Stimulated activated CD4-positive, alpha-beta T cell treated with anti-CD3 and anti-CD28 coated beads, Interleukin-4, amount 100 ng/mL, for 4 hours (primary cell): ENCODE measurements around the gene GRID1.

Experiments used
- DNase-seq, 2 experiments: peaks; one replicate each; pipeline ENCODE4 v3.0.0-alpha.2; 2020

The GRID1 gene

GRCh38 chr10:86226016-86226415 is 140.6 kb downstream of the GRID1 start:
- DNase-seq: no peak

- DNase-seq: no peak
These were observed 141.4 kb downstream of the GRID1 start for GRCh38 chr10:86225103-86225782.

GRCh38 chr10:86224354-86225102 is 142.1 kb downstream of the GRID1 start:
- DNase-seq: no peak

GRCh38 chr10:86223256-86223655 is 143.3 kb downstream of the GRID1 start:
- no peak for DNase-seq

GRCh38 chr10:86222687-86223086 is 143.9 kb downstream of the GRID1 start:
- DNase-seq: no peak

- DNase-seq: no peak
These were observed 144.3 kb downstream of the GRID1 start for GRCh38 chr10:86222336-86222650.

- DNase-seq: no peak
These were observed 144.9 kb downstream of the GRID1 start for GRCh38 chr10:86221442-86222335.

GRCh38 chr10:86220626-86221025 is 146.0 kb downstream of the GRID1 start:
- DNase-seq: no peak

- no peak for DNase-seq
These were observed 147.3 kb downstream of the GRID1 start for GRCh38 chr10:86219271-86219670.

- no peak for DNase-seq
These were observed 147.8 kb downstream of the GRID1 start for GRCh38 chr10:86218842-86219241.

- DNase-seq: no peak
These were observed 148.4 kb downstream of the GRID1 start for GRCh38 chr10:86218160-86218559.

GRCh38 chr10:86217371-86218080 is 149.1 kb downstream of the GRID1 start:
- no peak for DNase-seq

- DNase-seq: no peak
These were observed 149.7 kb downstream of the GRID1 start for GRCh38 chr10:86216886-86217285.

- DNase-seq: no peak
These were observed 150.9 kb downstream of the GRID1 start for GRCh38 chr10:86215712-86216111.

GRCh38 chr10:86215046-86215445 is 151.5 kb downstream of the GRID1 start:
- no peak for DNase-seq

- no peak for DNase-seq
These were observed 153.4 kb downstream of the GRID1 start for GRCh38 chr10:86213148-86213547.

- DNase-seq: no peak
These were observed 154.2 kb downstream of the GRID1 start for GRCh38 chr10:86212391-86212700.

- no peak for DNase-seq
These were observed 154.8 kb downstream of the GRID1 start for GRCh38 chr10:86211691-86212390.

- no peak for DNase-seq
These were observed 156.2 kb downstream of the GRID1 start for GRCh38 chr10:86210416-86210815.

GRCh38 chr10:86209726-86210125 is 156.9 kb downstream of the GRID1 start:
- no peak for DNase-seq

- no peak for DNase-seq
These were observed 159.4 kb downstream of the GRID1 start for GRCh38 chr10:86207226-86207625.

- DNase-seq: no peak
These were observed 160.4 kb downstream of the GRID1 start for GRCh38 chr10:86206240-86206579.
